GM12801 (cell line): ENCODE data around the gene MAN2A1.

Source experiments
- CTCF ChIP-seq: IDR thresholded peaks from one replicate; pipeline ENCODE4 v1.5.1; 2011; ENCODE audit warnings: control low read depth; ENCODE audit not compliant: insufficient read length; ENCODE audit errors: extremely low read depth

The MAN2A1 gene

GRCh38 chr5:109826426-109826825 is 136.7 kb downstream of the MAN2A1 start:
- TF ChIP-seq CTCF: no peak

DNA sequence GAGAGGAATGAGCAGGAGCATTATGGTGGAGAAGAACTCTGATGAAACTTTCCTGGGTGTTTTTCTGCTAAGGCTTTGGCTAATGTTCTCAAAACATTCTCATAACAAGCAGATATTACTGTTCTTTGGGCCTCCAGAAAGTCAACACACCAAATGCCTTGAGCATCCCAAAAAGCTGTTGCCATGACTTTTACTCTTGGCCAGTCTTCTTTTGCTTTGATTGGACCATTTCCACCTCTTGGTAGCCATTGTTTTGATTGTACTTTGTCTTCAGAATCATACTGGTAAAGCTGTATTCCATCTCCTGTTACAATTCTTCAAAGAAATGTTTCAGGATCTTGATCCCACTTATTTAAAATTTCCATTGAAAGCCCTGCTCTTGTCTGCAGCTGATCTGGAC is 139.6 kb downstream of the MAN2A1 start:
- no peak for TF ChIP-seq CTCF

DNA sequence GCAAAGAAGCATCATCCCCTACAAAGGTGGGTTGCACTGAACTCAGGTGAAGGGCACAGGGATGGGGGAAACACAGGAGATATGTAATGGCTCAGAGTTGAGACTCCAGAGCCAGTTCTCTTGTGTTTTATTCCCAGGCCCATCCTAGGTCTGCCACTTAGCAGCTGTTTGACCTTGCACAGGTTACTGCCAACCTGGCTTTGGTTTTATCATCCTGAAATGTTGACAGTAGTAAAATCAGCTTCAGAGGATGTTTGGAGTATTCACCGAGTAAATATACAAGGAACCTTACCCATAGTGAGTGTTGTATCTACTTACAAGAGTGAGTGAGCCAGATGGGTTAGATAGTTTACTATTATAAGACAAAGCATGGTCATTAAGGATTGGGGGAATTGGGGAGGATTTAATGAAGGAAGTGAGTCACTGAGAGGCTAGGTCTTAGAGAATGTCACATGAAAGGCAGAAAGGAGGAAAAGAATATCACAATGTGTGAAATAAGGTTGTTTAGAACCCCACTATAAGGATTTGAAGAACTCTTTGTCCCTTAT is 141.3 kb downstream of the MAN2A1 start:
- no peak for TF ChIP-seq CTCF

GRCh38 chr5:109833946-109834345 is 144.2 kb downstream of the MAN2A1 start:
- no peak for TF ChIP-seq CTCF

GRCh38 chr5:109836280-109836679 is 146.6 kb downstream of the MAN2A1 start:
- TF ChIP-seq CTCF: no peak

GRCh38 chr5:109837231-109837861 is 147.6 kb downstream of the MAN2A1 start:
- TF ChIP-seq CTCF: no peak

DNA sequence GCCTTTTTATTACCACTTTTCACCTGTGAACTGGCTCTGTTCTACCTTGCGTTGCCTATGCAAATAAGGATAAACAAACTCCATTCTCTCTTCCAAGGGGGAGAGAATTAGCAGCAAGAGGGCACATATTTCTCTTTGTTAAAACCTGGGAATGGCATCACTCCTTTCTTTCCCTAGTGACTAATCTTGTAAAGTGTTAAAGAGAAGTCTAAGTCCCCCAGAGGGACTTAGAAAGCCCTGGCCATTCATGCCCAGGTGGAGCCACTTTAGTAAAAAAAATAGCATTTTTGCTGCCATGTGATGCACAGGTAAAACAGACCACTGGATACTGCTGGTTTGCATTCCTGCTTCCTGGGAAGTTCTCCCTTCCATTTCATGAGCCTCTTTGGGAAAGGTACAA is 148.4 kb downstream of the MAN2A1 start:
- no peak for TF ChIP-seq CTCF
